ENCODE results near the gene HIVEP2.

DNA sequence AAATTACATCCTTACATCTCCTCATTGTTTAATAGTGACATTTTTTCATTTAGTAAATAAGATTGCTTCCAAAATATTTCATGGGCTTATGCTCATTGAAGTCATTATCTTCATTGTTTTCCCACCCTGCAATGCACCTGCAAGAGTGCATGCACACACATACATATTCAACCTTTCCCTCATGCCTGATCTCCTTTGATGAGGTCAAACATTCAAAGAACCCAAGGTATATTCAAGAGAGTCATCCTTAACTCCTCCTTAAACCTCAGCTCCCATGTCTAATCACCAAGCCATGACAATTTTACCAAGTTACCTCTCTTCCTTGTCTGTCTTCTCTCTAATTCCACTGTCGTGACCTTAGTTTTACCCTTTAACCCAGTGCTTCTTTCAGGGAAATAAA, 56.5 kb downstream of the HIVEP2 start:
- TF ChIP-seq CTCF (conservative IDR thresholded peaks at IDR 0.05 in 1 of 2, IDR thresholded peaks at IDR 0.05 in 1 of 2; ENCODE audit: low read depth in 1 of 2, low read length in 2 of 2) (no peak), EZH2 (IDR thresholded peaks at IDR 0.05; ENCODE audit: low read length, missing control alignments) (no peak)

All from fibroblast of lung (primary cell).